C4-2B (cell line): ENCODE results near the gene RALGPS2.

Experiments
- ZFX ChIP-seq: fragments of 450-650 bp; IDR thresholded peaks from 2 replicates; pipeline ENCODE4 v1.6.1; 2017
- TF ChIP-seq, protein P1 (sequence below): fragments of 450-650 bp; conservative IDR thresholded peaks from 2 replicates; pipeline ENCODE4 v1.5.1; 2017; ENCODE audit warnings: mild to moderate bottlenecking

DNA sequence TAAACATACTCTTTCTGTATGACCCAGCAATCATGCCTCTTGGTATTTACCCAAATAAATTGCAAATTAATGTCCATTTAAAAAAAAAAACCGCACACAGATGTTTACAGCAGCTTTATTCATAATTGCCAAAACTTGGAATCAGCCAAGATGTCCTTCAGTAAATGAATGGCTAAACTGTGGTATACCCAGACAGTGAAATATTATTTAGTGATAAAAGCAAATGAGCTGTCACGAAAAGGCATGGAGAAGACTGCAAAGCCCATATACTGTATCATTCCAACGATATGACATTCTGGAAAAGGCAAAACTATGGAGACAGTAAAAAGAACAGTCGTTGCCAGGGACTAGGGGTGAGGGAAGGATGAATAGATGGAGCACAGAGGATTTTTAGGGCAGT lies 223.6 kb downstream of the RALGPS2 start:
- TF ChIP-seq, protein P1, sequence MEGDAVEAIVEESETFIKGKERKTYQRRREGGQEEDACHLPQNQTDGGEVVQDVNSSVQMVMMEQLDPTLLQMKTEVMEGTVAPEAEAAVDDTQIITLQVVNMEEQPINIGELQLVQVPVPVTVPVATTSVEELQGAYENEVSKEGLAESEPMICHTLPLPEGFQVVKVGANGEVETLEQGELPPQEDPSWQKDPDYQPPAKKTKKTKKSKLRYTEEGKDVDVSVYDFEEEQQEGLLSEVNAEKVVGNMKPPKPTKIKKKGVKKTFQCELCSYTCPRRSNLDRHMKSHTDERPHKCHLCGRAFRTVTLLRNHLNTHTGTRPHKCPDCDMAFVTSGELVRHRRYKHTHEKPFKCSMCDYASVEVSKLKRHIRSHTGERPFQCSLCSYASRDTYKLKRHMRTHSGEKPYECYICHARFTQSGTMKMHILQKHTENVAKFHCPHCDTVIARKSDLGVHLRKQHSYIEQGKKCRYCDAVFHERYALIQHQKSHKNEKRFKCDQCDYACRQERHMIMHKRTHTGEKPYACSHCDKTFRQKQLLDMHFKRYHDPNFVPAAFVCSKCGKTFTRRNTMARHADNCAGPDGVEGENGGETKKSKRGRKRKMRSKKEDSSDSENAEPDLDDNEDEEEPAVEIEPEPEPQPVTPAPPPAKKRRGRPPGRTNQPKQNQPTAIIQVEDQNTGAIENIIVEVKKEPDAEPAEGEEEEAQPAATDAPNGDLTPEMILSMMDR = no peak
- no peak for TF ChIP-seq ZFX
